ENCODE results near the gene ZNF296. TPM values are rescaled to one million over a fixed set of nuclear protein-coding genes. Genes with fewer than 3 reads are reported as not detected.

ZNF296 gene
- total RNA-seq, 1 experiment from 2014 or later: not detected

DNA sequence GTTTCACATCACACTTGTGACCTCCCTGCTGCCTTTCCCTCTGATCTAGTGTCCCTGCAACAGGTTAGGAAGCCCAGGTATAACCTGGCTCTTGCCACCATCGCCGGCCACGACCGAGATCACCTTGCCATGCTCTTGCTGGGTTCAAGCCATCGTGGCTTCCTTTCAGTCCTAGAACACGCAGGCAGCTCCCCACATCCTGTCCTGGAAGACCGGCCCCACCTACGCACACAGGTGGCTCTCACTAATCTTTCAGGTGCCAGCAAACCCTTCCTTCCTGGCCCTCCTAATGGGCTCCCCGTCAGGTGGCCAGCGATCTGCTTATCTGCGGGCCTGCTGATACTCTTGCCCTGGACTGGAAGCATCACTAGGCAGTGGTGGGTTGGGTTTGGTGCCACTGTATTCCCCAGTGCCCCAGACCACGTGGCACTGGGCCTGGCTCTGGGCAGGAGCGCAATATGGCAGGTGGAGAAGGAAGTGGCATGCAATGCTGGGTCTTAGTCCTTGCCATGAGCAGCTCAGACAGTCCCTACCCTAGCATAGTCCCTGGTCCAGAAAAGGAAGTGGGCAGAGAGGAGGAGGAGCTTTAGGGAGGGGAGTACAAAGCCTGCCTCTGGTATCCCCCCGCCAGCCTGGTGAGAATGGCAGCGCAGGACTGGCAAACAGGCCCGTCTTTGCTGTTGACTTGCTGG lies 28.5 kb upstream of the ZNF296 start:
- peak; percentile 57 for DNase-seq (ENCODE audit: low spot score)
- in situ Hi-C loops (cut with HindIII; ENCODE audit: low sequenced_read_pairs): no loop called here

DNA sequence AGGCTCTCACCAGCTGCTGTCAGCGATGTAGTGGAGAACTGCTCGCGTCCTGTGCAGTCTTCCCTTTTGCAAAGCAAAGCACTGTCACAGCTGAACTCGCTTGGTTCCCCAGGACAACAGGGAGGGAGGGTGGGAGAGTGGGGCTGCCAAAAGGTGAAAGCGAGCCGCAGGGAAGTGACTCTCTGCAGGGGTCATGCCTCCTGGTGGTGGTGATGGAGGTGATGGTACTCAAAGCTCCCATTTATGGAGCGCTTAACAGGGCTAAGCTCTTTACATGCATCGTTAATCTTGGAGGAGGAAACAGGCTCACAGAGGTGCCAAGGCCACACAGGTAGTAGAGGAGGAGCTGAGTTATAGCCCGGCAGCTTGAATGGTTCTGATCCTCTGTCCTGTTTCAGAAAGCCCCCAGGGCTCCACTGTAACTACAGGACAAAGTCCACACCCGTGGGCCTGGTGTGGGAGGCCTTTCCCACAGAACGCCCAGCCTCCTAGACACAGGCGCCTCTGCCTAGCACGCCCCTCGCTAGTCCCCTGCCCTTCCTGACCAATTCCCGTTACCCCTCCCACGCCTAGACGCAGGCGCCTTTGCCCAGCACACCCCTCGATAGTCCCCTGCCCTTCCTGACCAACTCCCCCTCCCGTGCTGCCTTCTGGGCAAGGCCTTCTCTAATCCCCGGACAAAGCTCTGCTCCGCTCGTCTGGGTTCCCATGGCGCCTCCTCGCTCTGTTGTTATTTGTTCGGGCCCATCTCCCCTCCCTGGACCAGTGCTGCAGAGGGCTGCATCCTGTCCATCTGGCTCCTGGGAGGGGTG lies 27.4 kb upstream of the ZNF296 start:
- in situ Hi-C loops (cut with HindIII; ENCODE audit: low sequenced_read_pairs): no loop called here
- peak; percentile 55 for DNase-seq (ENCODE audit: low spot score)

DNA sequence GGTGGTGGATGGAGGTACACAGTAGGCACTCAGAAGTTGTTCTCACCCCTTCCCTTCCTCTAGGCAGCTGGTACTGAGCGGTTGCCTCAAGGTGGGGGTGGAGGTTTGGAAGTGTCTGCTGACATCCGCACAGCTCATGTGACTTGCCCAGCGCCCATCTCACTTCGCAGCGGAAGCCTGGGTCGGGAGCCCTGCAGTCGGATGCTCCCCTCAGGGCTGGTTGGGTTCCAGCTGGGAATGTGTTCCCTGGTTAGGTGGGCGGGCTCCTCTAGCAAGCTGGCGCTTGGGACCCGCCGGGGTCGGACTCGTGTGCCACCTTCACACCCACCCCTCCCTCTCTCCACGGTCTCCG lies 26.9 kb upstream of the ZNF296 start:
- peak; percentile 58 for DNase-seq (ENCODE audit: low spot score)
- in situ Hi-C loops (cut with HindIII; ENCODE audit: low sequenced_read_pairs): no loop called here

DNA sequence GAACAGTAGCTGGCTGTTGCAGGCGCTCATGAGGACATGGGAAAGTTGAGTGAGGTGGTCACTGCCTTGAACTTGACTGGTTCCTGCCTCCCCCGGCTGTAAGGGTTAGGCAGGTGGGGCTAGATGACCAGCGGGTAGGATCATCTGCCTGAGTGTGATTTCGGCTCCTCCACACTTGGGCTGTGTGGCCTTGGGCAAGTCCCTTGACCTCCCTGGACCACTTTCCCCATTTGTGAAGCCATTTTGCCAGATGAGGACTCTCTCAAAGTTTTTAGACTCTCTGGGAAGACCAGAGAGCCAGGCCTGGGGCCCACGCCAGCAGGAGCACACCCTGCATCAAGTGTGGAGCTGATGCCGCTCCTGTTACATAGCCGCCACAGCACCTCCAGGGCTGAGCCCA lies 26.2 kb upstream of the ZNF296 start:
- in situ Hi-C loops (cut with HindIII; ENCODE audit: low sequenced_read_pairs): no loop called here
- no peak for DNase-seq (ENCODE audit: low spot score)

DNA sequence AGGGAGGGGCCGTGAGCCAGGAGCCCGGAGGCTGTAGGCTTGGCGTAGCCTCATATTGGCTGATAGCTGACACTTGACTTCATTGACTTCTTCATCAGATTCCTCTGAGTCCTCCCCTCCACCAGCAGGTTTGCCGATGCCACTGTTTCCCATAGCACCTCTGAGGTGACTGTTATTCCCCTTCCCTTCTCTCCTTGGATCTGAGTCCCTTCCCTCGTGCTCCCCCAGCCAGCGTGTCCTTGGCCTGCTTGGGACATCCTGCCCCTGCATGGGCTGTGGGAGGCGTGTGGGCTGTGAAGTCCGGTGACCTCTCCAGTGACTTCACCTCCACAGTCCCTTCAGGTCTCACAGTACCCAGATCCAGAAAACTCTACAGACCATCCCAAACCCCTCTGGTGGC lies 25.5 kb upstream of the ZNF296 start:
- no peak for DNase-seq (ENCODE audit: low spot score)
- in situ Hi-C loops (cut with HindIII; ENCODE audit: low sequenced_read_pairs): no loop called here

DNA sequence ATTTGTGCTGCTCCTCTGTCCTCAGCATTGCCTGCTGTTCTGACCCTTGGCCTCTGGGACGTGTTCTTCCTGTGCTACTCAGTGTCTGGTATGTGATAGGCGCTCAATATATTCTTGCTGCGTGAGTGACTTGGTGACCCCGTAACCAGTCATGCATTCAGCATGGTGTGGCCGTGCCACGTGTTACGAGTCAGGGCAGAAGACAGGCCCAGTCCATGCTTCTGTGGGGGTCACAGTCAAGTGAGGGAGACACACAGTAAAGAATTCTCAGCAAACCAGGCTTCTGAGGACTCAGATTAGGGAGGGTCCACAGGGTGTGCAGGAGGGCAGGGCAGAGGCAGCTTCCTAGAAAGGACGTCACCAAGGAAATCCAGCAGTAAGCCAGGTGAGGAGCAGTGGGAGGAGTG lies 24.6 kb upstream of the ZNF296 start:
- no peak for DNase-seq (ENCODE audit: low spot score)
- in situ Hi-C loops (cut with HindIII; ENCODE audit: low sequenced_read_pairs): no loop called here

DNA sequence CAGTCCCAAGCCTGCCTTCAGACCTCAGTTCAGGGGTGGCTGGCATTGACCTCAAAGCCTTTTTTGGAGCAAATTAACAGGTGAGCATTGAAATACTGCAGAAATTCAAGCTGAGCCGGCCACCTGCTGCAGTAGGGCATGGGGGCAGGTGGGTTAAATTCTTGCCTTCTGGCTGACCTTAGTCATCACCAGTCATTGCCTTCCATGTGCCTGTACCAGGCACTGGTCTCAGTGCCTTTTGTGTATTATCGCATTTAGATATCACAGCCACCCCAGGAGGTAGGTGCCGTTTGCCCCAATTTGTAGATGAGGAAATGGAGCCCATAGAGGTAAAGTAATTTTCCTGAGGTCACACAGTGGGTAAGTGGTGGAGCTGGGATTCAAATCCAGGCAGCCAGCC lies 23.9 kb upstream of the ZNF296 start:
- in situ Hi-C loops (cut with HindIII; ENCODE audit: low sequenced_read_pairs): no loop called here
- DNase-seq (ENCODE audit: low spot score): no peak

DNA sequence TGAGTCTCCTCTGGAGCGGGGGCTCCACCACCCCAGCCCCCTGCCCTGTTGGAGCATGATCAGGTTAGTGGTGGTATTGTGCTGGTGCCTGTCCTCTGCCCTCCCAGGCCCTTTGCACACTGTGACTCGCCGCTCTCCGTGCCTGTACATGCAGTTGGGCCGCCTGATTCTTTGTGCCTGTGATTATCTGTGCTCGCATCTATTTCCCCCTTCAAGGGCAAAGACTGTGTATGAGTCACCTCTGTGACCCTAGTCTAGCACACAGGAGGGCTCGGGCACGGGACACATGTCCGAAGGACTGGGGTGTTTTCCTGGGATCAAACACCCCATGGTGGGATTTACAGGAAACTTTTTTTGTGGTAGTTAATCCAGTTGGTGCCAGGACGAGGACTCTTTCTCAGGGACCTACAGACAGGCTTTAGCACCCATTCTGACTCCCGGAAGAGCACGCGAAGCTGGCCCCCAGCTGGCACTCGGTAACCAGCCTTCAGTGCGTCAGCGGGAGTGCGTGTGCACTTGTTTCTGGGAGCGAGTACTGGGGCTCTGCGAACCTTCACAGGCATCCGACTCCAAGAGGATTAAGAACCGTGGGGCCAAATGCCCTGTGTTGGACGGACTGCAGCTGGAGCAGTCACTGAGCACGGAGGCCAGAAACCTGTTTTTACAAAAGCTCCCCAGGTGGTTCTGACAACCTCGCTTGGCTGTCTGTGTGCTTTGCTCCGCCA lies 23.4 kb upstream of the ZNF296 start:
- peak; percentile 82 for DNase-seq (ENCODE audit: low spot score)
- in situ Hi-C loops (cut with HindIII; ENCODE audit: low sequenced_read_pairs): no loop called here

DNA sequence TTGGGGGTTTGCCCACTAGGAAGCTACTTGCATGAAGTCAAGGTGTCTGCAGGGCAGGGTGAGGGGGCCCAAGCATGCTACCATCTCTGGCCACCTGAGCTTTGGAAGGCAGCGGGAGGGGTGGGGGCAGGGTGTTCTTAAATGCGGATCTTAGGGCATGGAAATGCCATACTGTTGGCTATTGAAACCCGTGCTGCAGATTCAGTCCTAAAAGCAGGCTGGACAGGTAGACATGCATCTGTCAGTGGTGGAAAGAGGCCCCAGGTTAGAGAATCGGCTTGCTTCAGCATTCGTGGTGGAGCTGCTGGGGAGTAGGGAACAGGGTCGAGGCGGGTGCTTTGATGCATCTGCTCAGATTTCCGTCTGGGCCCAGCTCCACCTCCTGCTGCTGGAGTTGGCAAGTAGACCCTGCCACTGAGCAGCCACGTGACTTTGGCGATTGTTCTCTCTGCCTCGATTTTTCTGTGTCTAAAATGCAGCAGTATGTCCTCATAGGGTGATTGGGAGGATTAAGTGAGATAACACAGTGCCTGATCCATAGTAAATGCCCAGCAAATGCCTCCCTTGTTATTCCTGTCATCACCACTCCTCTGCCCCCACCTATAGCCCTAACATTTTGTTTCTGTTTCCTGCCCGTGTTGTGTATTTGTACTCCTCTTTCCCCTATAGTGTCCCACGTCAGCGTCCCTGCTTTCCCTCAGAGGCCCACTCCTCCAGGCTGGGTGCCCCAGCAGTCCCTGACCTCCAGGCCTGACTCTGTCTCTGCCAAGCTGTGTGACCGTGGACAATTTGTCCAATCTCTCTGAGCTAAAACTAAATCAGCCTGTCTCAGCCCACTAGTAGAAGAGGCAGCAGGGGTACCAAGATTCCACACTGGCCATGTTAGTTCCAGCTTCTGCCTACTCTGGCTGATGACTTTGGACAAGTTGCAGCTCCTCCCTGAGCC lies 22.5 kb upstream of the ZNF296 start:
- peak; percentile 87 for DNase-seq (ENCODE audit: low spot score)
- in situ Hi-C loops (cut with HindIII; ENCODE audit: low sequenced_read_pairs): no loop called here

DNA sequence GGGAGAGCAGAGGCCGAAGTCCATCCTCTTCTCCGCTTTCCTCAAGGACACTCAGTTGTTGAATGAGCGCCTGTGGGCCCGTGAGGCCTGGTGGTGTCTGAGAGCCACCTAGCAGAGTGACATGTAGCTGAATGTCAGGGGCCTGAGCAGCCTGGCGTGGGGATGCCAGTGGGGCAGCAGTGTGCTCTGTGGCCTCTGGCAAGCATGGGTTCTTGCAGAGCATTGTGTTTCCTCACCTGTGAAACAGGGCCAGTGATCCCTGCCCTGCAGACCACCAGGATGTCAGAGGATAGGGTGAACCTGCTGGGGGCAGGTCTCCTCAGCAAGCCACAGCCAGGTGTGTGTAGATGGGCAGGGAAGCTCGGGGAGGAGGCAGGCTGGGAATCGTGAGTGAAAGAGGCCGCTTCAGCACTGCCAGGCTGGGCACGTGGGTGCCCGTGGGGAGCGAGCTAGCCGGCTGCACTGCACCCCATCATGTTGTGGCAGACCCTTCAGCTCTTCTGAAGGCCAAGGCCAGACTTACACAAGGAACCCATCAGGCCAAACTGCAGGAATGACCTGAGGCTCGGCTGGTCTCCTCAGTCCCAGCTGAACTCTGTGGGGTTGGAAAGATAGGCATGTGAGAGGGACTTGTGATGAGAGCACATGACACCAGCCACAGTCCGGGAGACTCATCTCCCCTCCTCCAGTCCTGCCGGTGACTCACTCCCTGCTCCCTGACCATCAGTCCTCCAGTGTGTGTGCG lies 21.7 kb upstream of the ZNF296 start:
- no peak for DNase-seq (ENCODE audit: low spot score)
- in situ Hi-C loops (cut with HindIII; ENCODE audit: low sequenced_read_pairs): no loop called here

DNA sequence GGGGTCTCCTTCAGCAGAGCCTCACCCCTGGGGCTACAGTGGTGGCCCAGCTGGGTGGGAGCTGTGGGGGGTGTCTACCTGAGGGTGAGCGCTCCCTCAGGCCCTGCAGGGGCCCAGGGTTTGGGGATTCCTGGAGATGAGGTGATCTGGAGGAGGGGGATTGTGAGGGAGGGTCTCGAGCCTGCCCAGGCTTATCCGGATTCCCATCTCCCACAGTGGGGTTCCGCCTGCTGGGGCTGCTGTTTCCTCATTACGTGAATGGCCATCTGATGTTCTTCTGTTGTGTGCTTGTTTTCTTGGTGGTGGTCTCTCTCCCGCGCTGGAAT lies 21.1 kb upstream of the ZNF296 start:
- in situ Hi-C loops (cut with HindIII; ENCODE audit: low sequenced_read_pairs): no loop called here
- no peak for DNase-seq (ENCODE audit: low spot score)

DNA sequence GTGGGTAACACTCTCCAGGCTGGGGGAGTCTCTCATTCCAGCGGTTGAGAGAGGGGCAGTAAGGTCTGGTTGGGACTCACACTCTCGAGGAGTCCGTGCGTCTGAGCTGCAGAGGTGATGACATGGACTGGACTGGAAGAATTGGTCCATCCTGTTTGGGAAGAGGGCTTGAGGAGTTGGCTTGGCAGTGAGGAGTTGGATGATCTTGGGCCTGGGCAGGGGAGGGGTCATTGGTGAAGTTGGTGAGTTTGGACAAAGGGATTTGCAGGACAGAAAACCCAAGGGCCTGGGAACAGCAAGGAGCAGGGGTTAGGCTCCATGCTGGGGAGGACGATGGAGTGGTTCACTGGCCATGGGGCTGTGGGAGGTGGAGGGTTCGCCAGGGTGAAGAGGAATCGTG lies 20.4 kb upstream of the ZNF296 start:
- in situ Hi-C loops (cut with HindIII; ENCODE audit: low sequenced_read_pairs): no loop called here
- DNase-seq (ENCODE audit: low spot score): no peak

DNA sequence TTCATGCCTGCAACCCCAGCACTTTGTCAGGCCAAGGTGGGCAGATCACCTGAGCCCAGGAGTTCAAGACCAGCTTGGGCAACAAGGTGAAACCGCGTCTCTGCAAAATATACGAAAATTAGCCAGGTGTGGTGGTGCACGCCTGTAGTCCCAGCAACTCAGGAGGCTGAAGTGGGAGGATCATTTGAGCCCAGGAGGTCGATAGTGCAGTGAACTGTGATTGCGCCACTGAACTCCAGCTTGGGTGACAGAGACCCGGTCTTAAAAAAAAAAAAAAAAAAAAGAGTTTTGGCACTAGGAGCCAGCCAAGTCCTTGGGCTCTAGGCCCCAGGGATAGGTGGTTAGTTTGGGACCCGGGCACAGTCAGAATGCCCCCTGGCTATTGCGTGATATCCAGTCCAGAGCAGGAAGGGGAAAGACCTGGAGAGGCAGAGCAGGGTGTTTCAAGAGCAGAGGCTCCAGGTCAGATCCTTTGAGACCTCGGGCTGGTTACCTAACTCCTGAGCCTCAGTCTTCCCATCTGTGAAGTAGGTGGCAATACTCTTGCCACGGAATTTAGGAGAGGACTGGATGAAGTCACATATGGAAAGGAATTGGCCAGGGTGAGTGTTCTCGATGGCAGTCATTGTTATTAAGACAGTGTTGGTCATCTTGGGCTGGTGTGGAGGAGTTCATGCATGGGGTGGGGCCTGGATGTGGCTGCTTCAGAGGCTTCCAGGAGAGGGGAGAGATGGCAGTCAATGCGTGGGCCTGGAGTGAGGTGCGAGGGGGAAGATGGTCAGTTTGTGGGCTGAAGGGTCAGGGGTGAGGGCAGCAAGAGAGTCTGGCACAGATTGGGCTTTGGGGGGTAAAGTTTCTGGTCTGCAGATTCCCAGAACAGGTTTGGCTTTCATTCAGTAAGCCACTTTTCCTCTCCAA lies 19.5 kb upstream of the ZNF296 start:
- no peak for DNase-seq (ENCODE audit: low spot score)
- in situ Hi-C loops (cut with HindIII; ENCODE audit: low sequenced_read_pairs): no loop called here

DNA sequence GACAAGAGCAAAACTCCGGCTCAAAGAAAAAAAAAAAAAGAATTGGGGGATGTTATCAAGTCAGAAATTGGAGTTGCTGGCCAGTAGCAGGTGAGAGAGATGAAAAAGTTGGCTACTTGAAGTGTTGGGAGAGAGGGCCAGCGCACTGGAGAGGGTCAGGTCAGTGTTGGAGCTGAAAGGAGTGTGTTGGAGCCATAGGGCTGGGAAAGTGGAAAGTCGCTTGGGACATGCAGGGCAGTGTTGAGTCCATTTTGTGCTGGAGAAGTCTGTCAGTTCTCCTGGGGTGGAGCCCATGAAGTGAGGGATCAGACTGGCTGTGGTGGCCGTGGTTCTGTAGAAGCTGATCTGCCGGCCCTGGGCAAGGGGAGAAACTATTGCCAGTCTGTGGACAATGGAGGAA lies 18.4 kb upstream of the ZNF296 start:
- DNase-seq (ENCODE audit: low spot score): no peak
- in situ Hi-C loops (cut with HindIII; ENCODE audit: low sequenced_read_pairs): no loop called here

DNA sequence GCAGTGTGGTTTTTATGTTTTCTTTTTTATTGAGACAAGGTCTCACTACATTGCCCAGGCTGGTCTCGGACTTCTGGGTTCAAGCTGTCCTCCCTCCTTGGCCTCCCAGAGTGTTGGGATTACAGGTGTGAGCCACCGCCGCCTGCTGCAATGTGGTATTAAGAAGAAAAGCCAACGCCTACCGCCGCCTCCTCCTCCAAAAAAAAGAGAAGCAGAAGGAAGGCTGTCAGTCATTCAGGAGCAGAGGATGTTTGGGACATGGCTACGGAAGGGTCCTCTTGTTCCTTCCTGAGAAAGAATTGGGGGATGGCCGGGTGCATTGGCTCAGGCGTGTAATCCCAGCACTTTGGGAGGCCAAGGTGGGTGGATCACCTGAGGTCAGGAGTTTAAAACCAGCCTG lies 17.9 kb upstream of the ZNF296 start:
- no peak for DNase-seq (ENCODE audit: low spot score)
- in situ Hi-C loops (cut with HindIII; ENCODE audit: low sequenced_read_pairs): no loop called here

DNA sequence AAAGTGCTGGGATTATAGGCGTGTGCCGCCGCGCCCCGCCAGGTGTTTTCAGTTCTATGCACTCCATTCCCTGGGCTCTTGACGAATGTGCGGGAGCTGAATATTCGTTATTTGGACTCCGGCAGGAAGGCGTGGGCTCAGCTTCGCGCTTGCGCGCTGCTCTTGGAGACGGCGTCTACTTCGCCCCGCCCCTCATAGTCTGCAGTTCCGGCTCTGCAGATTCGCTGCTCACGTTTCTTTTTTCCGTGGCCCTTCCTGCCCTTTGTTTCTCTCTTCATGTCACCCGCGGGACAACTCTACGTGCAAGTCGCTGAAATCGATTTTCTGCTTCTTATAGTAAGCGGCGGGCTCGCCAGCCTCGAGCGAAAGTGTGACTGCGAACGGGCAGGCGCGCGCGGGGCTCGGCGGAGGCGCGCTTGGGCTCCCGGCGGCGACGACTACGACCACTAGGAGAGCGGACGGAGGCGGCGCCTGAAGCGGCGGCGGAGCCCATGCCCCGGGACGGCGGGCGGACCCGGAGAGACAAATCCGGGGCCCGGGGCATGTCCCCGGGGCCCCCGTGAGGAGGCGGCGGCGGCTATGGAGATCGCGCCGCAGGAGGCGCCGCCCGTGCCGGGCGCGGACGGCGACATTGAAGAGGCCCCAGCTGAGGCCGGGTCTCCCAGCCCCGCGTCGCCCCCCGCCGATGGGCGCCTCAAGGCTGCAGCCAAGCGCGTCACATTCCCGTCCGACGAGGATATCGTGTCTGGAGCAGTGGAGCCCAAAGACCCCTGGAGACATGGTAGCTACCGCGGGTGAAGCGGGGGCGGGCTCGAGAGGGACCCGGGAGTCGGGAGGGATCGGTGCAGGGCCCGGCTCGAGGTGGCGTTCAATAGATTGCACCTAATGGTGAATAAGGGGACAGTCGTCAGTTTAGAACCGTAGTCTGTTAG lies 16.7 kb upstream of the ZNF296 start, which contains the start of gene PPP1R37:
PPP1R37 (plus strand) TSS at position 433 of the 932 bp plus-strand sequence; CDS start at position 580, 147 bp downstream.
- in situ Hi-C loops (cut with HindIII; ENCODE audit: low sequenced_read_pairs): no loop called here
- DNase-seq (ENCODE audit: low spot score): peak; percentile 96

Measured in G401 (cell line).